GM19467 (cell line): ENCODE data around the gene RER1.

Experiments used
- ATAC-seq: cut with Tn5 transposase; IDR thresholded peaks from one replicate; pipeline ENCODE4 v1.9.1; 2021; ENCODE audit warnings: mild to moderate bottlenecking, moderate library complexity; ENCODE audit not compliant: unreplicated experiment

The RER1 gene

DNA sequence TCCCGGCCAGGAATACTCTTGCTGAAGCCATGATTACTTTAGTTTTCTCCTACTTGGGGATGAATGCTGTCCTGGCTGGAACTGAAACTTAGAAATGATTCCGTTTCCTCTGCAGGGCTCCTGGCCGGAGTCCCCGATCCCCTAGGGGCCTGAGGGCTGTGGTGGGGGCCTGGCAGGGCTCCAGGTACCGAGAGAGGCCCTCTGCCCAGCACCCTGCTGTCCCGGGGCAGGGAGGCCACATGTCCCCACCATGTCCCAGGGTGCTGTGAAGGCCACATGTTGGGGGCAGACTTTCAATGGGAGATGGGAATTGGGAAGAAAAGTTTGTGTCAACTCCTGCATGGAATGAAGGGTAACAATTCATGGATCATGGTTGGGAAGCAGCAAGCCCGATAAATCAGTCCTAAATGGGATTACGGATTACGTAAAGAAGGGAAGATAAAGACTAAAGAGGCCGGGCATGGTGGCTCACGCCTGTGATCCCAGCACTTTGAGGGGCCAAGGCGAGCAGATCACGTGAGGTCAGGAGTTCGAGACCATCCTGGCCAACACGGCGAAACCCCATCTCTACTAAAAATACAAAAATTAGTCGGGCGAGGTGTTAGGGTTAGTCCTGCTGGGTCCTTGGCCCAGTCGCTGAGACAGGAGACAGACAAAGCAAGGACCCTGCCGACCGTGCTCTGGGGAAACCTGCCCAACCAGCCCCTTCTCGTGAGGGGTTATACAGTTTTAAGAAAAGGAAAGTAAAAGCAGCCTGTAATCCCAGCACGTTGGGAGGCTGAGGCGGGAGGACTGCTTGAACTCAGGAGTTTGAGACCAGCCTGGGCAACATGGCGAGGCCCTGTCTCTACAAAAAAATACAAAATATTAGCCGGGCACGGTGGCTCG lies 37.8 kb upstream of the RER1 start:
- no peak for ATAC-seq

DNA sequence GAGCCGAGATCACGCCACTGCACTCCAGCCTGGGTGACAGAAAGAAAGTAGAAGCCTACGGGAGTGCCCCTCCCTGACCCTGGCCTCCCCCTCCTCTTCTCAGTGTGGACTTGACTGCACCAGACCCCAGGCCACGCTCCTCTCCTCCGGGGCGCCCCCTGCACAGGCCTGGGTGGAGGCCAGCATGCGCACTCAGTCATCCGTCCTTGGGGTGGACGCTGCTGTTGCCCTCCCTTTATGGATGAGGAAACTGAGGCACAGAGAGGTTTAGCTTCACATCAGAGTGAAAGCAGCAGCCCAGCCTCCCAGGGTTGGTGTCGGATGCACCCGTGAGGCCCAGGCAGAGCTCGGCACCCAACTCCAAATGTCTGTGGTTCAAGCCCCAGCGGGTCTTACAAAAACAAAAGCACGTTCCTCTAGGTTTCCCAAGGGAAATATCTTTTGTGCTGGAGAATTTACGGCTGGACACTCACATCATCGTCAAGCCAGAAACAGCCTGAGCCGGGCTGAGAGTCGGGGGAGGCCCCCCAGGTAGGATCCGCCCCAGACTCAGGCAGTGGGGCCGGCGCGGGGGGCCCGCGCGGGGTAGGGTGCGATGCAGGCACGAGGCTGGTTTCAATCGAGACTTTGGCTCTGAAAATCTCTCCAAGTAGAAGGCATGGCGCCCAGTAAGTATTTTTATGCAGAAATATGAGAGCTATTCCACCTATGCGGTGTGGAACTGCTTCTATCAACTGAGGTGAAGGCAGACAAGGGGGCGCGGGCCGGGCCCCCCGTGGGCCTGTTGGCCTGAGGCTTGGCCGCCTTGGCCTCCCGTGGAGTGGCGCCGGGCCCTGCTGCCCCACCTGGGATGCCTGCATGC lies 36.9 kb upstream of the RER1 start:
- no peak for ATAC-seq

DNA sequence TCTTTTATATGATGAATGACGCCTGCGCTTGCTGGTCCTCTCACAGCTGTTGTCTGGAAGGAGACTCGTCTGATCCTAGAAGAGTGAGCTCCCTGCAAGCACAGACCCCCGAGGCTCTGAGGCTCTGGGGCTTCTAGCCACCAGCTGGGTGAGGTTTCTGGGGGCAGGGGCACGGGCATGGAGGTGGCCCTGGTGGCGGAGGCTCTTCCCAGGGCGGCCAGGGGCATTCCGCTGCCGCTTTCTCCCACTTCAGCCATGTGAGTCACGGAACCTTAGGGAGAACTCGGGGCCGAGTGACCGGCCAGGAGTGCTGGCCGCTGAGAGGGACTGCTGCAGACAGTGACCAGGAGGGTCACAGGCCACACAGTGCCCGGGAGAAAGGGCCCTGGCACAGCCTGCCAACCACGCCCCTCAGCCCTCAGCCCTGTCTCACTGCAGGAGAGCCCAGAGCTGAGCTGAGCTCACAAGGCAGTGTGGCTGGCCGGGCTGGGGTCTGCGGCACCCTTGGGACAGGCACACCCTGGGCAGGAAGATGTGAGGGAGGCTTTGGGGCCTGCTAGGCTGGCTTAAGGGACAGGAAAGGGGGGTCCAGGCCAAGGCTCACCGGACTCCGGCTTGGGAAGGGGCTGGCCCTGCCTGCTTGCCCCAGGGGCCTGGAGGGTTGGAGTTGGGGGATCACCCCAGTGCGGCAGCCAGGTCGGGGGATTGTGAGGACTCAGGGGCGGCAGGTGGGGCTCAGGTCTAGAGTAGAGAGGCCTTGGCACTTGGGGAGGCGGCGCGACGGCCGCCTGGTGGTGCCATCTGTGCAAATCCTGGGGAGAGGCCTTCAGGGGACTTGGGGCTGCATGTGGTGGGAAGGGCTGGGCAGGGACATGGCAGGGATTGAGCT lies 36.0 kb upstream of the RER1 start:
- ATAC-seq: no peak

DNA sequence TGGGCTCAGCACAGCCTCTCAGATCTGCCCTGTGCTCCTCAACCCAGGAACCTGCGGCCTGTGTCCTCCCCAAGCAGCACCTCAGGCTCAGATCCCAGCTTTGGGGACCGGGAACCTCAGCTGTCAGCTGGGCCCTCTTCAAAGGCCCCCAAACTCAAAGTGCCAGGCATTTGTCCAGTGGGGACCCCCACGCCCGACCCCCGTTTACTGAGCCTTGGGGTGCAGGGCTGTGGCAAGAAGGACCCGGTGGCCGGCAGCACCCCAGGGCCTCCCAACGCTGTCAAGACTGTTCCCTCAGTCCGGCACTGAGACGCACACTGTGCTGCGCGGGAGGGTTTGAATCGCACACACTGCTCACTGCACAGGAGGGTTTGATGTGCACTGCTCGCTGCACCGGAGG lies 35.2 kb upstream of the RER1 start:
- ATAC-seq: no peak

DNA sequence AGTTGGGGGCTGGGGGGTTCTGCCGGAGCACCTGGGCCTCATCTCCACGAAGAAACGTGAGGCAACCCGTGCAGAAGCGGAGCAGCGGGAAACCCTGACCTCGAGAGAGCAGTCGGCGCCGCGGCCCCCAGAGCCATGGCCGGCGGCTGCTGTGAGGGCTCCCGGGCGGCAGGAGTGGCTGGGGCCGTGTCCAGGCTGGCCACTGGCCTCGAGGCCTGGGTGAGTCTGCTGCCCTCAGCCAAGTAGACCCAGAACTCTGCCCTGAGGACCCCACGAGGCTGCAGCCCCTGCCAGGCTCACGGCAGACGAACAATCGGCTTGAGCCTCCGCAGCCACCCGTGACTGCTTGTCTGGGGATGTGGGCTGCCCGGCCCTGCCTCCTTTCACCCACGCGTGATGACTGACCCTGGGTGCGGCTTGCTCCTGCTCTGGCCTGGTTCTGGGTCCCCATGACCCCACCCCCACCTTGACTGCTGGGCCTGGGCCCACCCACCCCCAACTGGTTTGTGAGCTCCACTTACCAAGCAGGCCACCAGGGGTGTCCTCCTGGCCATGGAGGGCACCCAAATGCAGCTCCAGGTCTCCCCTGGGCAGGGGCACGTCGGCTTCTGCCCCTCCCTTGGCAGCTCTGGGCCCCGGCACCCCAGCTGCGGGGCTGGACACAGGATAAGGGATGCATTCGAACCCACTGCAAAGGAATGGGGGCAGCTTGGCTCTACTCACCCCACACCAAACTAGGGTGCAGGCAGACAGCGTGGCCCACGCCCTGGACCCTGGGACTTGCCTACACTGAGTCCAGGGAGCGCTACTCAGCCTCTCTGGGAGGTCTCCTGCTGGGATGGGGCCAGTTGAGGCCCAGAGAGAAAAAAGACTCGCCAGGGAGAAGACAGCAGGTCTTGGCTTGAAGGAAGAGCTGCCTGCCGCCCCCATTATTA lies 34.5 kb upstream of the RER1 start:
- ATAC-seq: no peak

DNA sequence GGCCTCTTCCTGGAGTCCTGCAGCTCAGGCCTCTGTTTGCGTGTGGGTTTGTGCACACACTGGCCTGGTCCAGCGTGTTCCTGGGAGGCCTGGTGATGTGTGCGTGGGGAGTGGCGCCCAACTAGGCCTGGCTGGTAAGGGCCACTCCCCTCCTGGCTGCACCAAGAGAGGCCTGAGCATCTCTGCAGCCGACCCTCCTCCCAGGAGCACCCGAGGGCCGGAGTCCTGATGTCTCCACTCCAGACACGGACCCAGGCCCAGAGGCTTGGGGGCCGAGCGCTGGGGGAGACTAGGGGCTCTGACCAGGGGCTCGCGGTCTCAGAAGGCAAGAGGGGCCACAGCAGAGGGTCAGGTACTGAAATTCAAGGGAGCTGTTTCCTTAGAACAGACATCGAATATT lies 33.6 kb upstream of the RER1 start:
- no peak for ATAC-seq

DNA sequence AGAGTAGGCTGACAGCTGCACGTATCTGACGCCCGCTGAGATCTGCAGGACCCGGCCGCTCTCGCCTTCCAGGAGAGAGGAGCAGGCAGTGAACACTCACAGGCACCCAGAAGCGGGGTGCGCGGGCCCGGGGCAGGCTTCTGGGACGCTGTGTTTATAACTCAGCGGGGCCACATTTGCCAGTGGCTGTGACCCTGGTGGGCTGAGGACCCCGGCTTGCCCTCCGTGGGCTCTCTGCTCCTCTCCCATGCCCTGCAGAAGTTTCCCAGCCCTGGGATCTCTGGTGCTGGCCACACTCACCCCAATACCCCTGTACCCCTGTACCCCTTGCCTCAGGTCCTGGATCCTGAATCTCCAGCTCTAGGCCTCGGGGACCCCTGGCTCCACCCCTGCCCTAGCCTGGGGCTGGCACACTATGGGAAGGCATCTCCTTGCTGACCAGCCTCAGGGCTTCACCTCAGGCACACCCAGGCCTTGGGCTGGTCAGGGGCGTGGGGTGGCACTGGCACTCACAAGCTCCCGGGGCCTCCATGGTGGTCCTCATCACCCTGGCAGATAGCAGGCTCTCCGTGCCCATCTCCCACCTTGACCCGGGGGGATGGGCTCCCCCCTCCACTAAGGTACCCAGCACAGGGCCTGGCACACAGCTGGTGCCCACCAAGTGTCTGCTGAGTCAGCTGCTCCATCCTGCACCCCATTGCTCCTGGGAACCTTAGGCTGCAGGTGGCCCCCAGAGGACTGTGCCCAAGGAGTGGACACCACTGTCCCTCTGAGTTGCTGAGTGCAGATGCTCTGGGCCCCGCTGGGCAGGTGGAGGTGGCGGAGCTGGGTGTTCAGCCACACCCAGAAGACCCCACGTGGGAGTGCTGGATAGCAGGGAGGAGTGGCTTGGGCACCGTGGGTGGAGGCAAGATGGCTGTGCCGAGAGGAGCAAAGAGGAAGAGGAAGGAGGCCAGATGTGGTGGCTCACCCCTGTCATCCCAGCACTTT lies 32.7 kb upstream of the RER1 start:
- ATAC-seq: no peak

DNA sequence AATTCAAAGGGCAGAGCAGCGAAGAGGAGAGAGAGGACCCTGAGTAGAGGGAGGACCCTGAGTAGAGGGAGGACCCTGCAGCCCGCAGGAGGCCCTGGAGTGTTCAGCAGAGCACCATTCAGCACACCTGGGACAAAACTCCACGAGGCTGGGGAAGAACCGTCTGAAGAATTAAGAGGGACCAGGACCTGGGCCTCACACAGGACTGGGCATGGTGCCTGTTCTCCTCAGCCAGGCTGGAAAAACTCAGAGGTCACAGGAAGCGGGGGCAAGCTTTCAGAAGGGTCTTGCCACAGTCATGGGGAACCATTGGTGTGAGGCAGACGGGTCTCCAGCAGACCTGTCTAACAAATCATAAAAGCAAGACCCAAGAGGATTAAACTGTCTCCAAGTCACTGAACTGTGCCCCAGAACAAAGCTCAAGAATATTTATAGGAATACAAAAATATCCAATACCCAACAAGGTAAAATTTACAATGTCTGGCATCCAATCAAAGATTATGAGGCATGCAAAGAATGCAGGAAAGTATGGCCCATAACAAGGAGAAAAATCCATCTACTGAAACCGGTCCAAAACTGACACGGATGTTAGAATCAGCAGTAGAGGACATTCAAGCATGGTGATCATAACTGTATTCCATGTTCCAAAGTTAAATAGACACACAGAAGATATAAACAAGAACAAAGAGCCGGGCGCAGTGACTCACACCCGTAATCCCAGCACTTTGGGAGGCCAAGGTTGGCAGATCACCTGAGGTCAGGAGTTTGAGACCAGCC lies 30.9 kb upstream of the RER1 start:
- no peak for ATAC-seq

DNA sequence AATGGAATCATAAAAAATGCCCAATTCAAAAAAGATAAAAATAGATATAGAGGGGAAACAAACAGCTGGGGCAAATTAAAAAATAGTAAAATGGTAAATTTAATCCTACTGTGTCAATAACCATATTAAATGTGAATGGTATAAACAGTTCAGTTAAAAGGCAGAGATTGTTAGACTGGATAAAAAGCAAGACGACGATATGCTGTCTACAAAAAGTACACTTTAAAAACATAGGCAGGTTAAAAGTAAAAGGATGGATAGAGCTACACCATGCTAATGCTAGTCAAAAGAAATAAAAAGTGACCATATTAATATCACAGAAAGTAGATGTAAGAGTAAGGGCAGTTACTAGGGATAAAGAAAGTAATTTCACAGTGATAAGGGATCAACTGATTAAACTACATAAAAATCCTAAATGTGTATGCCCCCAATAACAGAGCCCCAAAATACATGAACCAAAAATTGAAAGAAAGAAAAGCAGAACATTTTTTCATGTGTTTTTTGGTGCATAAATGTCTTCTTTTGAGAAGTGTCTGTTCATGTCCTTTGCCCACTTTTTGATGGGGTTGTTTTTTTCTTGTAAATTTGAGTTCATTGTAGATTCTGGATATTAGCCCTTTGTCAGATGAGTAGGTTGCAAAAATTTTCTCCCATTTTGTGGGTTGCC lies 27.7 kb upstream of the RER1 start:
- ATAC-seq: no peak

DNA sequence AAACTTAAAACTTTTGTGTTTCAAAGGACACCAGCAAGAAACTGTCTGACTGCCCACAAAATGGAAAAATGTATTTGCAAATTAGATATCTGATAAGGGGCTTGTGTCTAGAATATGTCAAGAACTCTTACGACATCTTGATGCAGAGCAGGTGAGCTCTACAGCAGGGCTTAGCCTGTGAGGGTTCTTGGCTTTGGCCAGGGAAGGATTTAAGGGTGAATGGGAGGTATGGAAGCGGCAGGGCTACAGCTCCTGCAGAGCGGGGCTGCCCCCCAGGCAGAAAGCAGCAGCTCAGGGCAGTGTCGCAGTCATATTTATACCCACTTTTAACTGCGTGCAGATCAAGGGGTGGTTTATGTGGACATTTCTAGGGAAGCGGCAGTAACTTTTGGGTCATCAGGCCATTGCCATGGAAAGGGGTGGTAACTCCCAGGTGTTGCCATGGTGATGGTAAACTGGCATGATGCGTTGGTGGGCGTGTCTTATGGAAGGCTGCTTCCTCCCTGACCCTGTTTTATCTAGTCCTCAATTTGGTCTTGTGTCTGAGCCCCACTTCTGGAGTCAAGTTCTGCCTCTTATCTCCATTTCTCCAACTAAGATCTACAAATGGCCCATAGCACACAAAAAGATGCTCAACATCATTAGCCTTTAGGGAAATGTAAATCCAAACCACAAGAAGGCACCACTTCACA lies 23.4 kb upstream of the RER1 start:
- no peak for ATAC-seq

DNA sequence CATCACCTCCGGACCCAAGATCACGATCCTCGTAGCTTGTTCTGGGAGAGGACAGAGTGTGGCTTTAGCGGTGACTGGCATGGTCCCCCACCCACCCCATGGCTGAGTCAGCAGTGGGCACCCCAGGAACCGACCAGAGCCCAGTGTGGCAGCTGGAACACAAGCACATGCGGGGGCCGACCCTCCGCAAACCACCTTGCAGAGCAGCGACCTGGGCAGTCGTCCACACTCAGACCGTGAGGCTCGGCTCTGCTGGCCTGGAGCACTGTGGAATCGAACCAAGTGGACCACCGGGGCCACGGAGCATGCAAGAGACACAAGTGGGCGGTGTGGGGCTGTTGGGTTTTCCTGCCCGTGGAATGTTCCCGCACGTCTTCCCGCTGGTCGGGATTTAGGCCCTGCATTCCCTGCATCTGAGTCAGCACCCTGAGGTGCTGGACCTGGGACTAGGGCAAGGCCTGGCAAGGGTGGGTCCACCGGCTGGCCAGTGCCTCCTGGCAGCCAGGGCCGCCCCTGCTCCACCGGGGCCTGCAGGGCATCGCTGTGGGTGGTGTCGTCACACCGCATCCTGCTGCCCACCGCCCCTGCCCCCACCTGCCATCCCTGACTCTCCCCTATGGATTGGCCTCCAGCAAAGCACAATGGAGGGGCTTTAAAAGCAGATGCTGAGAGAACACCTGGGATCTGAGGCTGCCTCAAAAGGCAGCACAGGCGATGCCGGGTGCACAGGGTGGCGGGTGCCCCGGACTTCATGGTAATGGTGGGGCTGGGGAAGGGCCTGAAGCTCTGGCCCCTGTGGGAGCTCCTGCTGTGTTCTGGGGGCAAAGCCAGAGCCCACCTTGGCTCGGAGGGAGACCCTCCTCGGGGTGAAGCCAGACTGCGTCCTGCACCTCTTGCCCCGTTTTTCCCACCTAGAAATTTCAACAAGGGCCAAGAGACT lies 18.8 kb upstream of the RER1 start:
- ATAC-seq: no peak

DNA sequence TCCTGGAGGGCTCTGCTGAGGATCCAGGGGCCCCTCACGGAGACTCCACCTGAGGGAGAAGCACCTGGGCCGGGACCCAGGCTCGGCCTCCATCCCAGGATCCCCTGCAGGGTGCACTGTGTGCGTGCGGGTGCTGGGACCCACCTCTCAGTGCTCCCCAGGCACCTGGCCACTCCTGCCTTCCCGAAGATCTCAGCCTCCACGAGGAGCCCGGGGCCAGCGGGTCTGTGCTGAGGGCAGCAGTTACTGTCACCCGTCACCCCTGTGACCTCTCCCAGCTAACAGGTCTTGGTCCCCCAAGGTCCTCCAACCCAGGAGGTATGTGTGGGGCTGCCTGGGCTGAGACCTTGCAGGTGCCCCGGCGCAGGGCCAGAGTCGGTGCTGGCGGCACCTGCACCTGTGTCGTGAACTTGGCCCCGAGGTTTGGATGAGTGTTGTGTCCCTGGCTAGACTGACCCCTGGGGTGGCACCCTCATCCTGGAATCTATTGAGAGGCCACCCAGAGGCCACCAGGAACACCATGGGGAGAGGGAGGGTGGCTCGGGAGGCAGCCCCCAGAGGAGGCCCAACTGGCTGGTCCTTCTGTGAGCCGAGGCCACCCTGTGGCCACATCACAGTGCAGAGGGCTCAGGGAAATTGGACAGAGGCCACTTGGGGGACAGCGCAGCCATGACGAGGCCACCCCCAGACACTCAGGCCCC lies 17.9 kb upstream of the RER1 start:
- no peak for ATAC-seq

DNA sequence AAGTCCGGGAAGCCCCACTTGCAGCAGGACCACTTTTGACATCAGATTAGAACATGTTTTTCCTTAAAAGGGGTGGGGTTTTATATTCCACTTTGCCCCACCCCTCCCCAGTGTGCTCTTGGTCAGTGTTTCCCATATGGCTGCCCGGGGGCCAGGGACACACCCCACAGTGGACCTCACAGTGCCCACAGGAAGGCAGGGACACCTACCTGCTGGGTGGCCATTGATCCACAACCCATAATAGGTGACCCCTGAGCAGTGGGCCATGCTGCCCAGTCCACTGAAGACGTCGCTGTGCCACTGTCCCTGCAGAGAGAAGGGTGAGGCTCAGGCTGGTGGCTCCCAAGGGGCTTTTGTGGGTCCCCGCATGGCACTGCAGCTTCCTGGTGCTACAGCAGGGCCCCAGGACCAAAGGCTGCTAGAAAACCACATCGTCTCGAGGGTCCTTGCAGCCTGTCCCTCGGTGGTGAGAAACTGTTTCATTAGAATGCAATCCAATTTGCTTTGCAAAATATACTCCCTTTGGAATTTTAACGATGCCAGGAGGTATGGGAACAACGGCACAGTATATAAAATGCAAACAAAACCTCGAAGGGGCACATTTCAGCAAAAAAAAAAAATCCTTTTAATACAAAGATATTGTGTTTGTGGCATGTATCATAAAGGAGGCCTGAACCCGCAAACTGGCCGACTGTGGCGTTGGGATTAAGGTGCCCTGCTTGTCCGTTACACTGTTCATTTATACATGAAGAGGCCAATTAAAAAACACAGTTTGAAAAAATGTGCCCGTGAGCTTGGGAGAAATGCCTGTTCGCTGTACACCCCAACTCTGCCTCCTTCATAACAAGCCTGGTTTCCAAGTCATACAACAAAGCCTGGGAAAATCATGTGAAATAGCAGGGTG lies 17.1 kb upstream of the RER1 start:
- ATAC-seq: no peak

DNA sequence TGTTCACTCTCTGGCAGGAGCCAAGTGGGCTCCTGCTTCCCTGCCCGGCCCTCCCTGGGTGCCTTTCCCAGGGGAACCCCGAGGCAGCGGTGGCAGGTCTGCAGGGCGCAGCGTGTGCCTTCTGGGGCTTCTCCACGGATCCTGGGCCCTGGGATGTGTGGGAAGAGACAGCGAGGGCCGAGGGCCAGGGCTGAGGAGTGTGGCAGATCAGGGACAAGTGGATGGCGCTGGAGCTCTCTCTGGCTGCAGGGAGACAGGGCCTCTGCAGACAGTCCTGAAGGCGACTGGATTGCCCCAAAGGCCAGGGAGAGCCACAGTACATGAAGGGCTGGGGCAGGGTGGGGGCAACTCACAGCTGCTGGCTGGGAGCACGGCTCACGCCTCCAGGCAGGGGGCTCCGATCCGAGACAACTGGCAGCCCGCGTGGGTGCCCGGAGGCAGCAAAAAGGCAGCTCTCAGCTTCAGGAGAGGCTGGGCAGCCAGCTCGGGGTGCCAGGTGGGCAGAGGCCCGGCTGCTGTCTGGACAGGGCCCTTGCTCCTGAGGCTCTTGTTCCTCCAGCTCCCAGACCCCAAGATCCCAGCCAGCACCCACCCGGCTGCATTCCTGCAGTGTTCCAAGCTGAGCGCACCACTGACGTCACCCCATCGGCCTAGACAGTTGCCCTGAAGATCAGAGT lies 16.3 kb upstream of the RER1 start:
- ATAC-seq: no peak
